GM19324 (cell line): ENCODE results near the gene GZMB.
"Not testable (repeated sequence)": the region's sequence is repeated elsewhere in the genome, so short reads cannot be mapped to it uniquely, and the experiment has no call there.

Source experiments
- ATAC-seq: cut with Tn5 transposase; IDR thresholded peaks from one replicate; pipeline ENCODE4 v1.9.1; 2021; ENCODE audit warnings: mild to moderate bottlenecking, moderate library complexity; ENCODE audit not compliant: unreplicated experiment, low FRiP score

The GZMB gene, protein sequence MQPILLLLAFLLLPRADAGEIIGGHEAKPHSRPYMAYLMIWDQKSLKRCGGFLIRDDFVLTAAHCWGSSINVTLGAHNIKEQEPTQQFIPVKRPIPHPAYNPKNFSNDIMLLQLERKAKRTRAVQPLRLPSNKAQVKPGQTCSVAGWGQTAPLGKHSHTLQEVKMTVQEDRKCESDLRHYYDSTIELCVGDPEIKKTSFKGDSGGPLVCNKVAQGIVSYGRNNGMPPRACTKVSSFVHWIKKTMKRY

DNA sequence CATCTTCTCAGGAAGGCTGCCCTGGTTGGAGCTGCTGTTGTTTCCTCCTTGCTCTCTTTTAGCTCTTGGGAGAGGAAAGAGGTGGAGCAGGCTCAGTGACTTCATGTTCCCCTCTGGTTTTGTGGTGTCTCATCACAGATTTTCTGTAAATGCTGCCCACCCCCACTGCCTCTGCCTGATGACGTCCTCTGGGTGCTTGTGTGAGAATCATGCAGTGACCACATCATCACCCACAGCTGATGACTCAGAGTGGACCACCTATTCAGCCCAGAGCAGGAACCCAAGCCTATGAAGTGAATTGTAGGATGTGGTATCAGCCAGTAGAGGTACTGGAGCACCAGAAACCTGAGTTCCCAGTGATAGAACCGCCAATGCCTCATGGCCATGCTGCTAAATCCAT is at the start of gene GZMB:
Gene GZMB, minus strand, starts transcription at position 33 of the 400 bp plus-strand sequence. Its CDS starts 30 bp downstream, at position 3.
- no peak for ATAC-seq

DNA sequence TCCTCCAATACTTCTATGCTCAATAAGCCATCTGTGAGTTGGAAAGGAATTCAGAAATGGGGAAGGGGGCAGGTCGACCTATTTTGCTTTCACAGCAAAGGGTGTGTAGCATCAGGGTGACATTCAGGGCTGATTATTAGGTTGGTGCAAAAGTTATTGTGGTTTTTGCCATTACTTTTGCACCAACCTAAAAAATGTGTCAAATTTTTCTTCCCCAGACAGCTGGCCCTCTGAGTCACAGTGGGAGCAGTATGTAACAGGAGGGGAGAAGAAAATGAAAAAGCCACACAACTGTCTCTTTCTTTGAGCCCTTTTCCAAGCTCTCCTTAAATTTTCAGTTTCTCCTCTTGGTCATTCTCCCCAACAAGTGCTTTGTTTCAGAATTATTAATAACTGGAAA is 47.1 kb upstream of the GZMB start:
- no peak for ATAC-seq

DNA sequence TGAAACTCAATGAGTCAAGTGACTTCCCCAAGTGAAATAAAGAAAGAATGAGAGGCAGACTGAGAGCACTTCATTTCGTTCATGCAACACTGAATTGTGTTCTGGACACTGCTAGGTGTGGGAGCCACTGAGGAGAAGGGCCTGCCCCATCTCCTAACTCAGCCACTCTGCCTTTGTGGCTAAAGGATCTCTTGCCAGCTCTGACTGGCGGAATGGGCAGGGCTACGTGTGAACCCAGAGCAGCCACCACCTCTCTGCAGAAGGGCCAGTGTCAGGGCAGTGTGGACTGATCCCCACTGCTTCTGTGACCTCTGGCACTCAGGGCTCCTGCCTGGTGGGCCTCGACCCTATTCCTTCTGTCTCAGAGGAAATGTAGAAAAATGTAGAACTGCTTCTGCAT is 46.5 kb upstream of the GZMB start:
- ATAC-seq: no peak

DNA sequence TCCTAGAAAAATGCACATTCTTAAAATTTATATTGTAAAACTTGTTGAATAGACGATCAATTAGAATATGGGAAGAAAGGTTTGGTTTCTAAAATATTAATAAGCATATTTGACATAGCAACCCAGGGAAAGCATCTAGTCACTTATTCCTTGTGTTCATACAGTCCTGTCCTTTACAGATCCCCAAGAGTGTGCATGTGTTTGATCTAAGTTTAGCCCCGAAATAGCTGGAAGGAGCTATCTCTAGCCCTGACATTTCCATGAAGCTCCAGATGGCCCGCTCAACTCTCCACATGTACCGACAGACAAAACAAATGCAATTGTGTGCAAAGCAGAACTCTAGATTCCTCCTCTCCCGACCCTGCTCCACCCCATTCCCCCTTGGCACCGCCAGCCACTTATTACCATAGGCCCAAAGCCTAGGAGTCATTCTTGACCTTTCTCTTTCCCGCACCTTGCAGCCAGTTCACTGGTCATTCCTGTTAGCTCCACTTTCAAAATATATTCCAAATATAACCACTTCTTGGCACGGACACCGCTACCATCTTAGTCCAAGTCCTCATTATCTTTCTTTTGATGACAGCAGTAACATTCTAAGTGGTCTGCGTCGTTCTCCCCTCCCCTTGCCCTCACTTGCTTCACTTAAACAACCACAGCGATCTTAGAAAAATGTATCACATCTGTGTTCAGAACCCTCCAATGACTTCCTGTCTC is 45.4 kb upstream of the GZMB start:
- no peak for ATAC-seq

DNA sequence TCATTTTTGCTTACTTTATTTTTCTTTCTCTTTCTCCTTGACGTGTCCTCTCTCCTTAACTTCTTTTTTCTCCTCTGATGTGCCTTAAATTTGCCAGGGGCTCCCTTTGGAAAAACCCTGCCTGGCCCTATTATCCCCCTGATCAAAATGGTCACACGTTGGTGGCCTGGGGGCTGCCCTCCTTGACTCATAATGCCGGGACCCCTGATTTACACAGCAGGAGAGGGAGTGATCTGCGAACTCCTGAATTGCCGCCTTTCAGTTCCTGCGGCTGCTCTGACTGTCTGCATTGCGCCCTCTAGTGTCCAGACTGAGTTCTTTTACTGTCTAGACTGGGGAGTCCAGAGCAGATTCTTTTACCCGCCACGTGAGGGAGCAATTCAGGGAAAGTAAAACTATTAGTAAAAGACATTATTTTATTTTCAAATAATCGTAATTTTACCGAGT is 44.8 kb upstream of the GZMB start:
- ATAC-seq: peak; percentile 70

DNA sequence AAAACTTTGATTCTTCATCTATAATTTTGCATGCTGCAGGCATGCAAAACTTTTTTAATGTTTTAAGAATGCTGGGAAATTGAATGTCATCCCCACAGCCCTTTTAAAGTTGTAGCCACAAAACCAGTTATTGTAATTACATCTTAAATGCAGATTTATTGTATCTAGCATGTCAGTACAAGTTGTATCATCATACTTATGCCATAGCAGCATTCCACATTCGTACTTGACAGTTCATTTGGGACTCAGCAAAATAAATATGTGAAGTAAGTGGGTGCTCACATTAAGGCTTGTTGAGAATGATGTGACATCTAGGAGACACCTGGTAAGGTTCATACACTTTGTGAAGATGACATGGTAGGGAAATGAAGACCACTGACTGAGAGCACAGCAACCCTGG is 44.0 kb upstream of the GZMB start:
- no peak for ATAC-seq

DNA sequence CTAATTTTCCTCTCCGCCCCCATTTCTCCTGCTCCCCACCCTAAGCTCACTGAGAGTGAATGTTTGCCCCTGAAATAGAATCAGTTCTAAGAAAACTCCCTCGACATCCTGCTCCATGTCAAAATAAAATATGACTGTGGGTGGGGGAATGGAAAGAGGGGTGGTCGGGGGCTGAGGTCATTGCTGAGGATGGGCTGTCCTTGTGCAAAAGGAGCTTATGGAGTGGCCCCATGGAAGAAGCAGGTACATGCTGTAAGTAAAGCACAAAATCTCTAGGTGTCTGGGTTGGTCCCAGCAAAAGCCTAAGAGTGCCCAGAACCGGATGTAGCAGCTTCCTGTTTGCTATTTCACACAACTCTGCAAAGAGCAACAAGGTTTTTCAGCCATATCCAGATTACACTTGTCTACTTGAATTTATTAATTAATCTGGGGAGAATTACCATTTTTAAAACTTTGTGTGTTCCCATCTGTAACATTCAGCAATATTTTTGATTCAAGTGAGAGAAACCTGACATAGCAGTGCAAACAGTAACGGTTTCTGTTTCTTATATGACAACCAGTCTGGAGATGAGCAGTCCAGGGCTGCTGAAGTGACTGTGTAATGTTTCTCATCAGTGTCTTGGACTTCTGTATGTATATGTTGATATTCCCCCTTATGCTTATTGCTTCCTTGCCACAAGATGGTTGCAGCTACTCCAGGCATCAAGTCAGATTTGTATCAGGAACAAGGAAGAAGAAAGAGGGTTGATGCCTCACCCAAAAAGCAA is 40.4 kb upstream of the GZMB start:
- peak; percentile 69 for ATAC-seq

DNA sequence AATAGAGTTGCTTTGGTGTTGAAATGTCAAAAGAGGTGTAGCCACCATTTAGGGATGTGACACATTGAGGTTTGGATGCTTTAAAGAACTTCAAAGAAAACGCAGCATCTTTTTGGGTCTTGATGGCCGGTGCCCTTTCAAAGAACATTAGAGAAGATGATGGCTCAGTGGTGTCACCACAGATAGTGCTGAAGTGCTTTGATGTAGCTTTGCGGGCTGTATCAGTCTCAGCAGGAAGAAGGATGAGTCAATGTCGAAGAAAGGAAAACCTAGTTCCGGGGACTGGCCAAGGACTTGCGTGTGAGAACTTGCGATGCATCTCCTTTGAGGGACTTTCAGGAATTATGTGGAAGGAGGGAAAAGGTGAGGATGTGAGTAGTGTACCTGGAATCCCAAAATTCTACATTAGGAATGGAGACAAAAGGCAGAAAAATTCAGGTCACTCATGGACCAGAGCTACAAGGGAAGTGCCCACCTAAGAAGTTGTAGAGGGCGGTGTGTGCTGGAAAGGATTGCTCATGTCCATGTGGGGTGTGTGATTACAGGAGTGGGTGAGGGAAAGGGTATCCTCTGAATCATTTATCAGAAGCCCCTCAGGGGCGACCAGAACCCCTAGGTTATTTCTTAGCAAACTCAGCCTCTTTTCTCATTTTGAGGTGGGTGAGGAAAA is 39.7 kb upstream of the GZMB start:
- ATAC-seq: peak; percentile 54

DNA sequence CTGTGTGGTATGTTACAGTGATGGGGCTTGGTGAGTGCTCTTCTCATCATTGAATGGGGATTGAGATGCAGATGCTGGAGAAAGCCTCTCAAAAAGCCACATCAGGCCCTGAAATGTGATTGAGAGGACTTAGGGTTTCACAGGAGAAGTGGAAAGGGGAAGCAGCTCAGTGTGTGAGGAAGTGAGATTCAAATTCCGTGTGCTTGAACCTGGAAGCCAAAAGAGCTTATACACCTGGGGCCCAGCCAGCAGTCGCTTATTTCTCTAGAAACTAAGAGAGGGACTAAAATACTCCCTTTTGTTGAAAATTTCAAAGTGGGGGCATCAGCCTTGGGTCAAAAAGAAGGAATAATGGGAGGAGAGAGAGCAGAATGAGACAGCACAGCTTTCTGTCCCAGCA is 39.1 kb upstream of the GZMB start:
- peak; percentile 58 for ATAC-seq

DNA sequence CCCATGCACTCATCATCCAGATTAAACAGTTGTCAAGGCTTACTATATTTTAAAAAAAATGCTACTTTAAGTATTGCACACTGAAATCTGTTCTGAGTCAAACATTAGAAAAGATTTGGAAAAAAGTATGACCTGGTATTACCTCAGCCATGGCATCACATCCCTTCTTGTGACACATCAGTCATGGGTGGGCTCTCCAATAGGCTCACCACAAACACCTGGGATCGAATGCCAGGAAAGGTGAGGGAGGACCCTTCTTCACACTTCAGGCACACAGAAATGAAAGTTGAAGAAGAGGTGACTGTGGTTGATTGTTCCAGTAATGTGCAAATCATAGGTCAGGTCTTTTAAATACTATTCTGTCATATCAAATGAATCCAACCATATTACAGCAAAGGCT is 36.6 kb upstream of the GZMB start:
- ATAC-seq: no peak

DNA sequence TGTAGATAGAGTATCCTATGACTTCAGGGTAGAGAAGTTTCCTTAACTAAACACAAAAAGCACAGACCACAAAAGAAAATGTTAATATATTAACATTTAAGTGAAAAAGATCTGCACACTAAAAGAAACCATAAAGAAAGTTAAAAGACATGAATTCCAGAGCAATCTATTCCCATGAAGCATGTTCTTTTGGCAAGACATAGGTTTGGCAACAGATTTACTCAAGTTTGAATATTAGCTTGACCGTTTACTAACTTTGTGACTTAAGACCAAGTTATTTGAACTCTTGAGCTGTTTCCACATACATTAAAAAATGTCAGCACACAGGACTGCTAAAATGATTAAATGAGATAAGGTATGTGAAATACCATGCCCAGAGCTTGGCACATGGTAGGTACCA is 35.7 kb upstream of the GZMB start:
- ATAC-seq: no peak

DNA sequence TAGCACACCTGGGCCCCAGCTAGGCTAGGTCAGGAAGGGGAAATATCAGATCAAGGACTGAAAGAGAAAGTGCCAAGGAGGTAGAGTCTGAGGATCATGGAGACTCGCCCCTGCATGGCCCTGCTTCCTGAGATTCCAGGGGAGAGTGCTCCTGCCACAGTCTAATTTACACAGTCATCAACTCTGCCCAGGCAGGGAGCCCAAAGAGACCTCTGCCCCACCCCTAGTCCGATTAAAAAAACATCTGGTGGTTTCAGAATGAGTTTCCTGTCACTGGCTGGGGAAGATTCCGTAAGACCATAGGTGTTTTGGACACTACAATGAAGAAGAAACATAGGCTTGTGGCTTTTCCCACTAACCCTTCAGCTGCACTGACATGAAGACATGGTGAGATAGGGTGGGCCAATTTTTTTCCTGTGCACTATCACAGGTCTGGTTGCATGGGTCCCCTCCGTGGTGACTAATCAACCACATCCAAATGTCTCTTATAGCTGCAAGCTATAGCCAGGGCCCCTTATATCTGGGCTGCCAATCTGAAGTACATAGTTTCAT is 31.5 kb upstream of the GZMB start:
- peak; percentile 92 for ATAC-seq

DNA sequence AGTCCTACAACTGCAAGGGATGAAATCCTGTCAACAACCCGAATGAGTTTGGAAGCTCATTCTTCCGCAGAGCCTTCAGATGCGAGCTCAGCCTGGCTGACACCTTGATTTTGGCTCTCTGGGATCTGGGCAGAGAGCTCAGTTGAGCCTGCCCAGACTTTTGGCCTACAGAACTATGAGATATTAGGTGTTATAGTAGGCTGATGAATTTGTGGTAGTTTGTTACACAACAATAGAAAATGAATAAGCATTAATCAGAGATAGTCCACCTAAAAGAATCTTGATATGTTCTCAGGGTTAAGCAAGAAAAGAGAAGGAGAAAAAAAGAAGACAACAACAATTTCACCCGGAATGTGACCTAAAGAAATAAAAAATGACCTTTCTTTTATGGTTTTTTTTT is 30.4 kb upstream of the GZMB start:
- ATAC-seq: no peak

DNA sequence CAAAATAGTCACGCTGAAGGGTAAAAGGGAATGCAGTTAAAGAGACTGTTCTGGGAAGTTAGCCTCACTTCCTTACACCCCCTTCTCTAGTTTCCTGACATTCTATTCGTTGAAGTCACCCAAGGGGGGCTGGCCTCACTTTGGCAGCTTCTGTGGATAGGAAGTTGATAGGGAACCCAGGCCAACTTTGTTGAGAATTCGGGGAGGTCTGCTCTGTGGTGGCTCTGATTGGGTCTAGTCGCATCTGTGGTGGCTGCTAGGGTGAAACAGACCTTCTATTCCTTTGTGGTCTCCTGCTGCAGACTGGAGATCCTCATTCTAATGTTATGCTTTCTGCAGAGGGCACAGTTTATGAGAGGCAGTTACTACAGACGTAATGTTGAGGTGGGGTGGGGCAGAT is 28.8 kb upstream of the GZMB start:
- no peak for ATAC-seq

DNA sequence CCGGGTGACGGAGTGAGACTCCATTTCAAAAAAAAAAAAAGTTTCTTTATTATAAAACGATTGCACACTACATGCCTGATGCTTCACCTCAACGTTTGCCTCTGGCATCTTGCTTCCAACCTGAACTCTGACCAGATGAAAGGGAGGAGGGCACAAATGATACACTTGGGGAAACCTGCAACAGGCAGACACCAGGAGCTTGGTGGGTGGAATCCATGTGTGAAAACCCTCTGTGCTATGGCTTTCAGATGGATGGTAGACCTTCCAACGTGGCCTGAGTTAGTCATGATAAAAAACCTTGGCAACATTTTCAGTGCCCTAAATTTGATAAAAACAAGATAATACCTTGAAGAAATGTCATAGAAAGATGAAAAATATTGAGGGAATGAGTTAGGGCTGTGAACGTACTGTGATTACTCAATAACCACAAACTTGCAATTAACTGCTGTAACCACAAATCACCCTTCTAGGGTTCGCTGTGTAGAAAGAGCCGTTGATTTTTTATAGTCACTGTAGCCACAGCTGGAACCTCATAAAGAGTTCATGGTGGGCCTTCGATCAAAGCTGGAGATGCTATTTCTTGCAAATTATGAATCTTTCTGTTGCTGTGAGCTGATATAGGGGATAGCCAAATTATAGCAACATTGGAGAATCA is 26.1 kb upstream of the GZMB start:
- no peak for ATAC-seq

DNA sequence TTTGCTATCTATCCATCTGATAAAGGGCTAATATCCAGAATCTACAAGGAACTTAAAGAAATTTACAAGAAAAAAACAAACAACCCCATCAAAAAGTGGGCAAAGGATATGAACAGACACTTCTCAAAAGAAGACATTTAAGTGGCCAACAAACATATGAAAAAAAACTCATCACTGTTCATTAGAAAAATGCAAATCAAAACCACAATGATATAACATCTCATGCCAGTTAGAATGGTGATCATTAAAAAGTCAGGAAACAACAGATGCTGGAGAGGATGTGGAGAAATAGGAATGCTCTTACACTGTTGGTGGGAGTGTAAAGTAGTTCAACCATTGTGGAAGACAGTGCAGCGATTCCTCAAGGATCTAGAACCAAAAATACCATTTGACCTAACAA is 14.4 kb upstream of the GZMB start:
- not testable (repeated sequence) for ATAC-seq

DNA sequence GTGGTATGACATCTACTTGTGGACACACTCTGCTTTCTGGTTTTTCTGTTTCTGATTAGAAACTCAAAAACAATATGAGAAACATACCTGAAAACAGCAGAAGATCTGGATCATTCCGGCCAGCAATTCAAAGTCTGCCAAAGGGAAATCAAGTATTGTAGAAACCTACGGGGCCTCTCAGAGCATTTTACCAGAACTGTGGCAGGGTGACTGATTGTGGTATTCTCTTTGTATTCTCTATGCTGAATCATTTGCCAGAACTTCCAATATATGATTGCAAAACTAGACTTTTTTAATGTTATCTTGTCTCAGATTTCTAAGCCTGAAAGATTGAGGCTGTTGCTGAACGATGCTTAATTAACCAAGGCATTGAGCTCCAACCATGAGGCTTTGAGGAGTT is 5.9 kb upstream of the GZMB start:
- no peak for ATAC-seq

DNA sequence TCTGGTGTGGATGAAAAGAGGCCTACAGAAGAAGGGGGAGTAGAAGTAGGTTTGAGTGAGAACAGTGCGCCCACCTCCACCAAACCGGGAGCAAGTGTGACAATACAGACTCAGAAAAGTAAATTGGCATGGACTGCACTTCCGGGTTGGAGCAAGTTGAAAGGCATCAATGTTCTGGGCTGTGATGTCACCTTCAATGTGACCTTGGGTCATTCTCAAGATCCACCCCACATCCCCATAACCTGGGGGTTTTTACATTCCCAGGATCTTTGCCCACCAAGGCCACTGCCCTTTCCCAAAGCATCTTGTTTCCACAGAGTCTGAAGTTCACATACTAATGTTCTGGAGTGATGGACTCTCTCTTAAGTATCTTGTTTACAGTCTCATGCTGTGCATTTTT is 5.3 kb upstream of the GZMB start:
- ATAC-seq: no peak

DNA sequence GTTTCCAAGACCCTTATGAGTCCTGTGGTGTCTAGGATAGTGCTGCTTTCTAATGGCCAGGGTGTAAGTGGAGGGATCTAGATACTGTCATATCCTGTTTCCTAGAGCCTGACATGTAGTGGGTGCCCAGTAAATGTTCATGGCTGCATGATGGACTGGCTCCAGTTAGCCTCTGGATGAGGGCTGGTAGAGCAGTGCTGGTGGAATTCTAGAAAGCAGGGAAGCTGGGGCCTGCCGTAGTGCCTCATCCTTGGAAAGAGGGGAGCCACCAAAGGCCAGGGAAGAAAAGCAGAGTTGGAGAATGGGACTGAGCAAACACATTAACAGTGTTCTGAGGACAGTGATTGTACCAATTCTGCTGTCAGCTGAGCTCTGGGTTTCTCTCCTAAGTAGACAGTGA is 637 bp downstream of the GZMB start:
- ATAC-seq: no peak

DNA sequence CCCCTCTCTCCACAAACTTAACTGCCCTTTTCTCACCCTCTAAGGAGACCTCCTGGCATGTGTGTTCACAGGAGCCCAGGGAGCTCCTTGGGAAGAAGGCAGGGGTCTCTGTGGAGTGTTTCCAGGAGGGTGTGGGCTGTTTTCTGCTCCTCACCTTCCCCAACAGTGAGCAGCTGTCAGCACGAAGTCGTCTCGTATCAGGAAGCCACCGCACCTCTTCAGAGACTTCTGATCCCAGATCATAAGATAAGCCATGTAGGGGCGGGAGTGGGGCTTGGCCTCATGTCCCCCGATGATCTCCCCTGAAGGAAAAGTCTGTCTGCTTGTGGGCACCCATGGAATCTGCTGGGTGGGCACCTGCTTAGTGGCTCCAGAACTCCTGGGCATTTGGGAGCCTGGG is 1.2 kb downstream of the GZMB start:
- ATAC-seq: no peak
